Measurements from ENCODE around the gene RCOR1.

GRCh38 chr14:102565959-102566358, 26.5 kb upstream of the RCOR1 start:
- TF ChIP-seq EZH2 (IDR thresholded peaks at IDR 0.05; ENCODE audit: borderline replicate concordance, low read length) = no peak
- TF ChIP-seq CTCF (conservative IDR thresholded peaks at IDR 0.05 in 1 of 2, IDR thresholded peaks at IDR 0.05 in 1 of 2; ENCODE audit: extremely low read depth in 1 of 2, insufficient read depth in 1 of 2, low read depth in 1 of 2, low read length in 2 of 2) = no peak
